Measurements from ENCODE around the gene AGA. TPM values are rescaled to one million over a fixed set of nuclear protein-coding genes. Genes with fewer than 3 reads are reported as not detected.

Gene AGA
- total RNA-seq = 5.9 and 10.6 TPM in 2 replicates

GRCh38 chr4:177441803-177442622 lies at the start of gene AGA:
TSS of gene AGA (minus strand) at chr4:177442437. CDS start at chr4:177442375, 62 bp downstream.

Other genes with a start within 250 kb of the AGA start
- 2.6 and 4.3 TPM in 2 replicates for gene NEIL3, start 132.6 kb downstream of the AGA start, total RNA-seq

All from placental epithelial cell (primary cell).